CD4-positive, alpha-beta T cell treated with Interleukin-10 for 1 hour (primary cell): Measurements from ENCODE around the gene IMMP2L.

ENCODE experiments used
- DNase-seq: peaks from one replicate; pipeline ENCODE4 v3.0.0-alpha.2; 2020

IMMP2L gene

DNA sequence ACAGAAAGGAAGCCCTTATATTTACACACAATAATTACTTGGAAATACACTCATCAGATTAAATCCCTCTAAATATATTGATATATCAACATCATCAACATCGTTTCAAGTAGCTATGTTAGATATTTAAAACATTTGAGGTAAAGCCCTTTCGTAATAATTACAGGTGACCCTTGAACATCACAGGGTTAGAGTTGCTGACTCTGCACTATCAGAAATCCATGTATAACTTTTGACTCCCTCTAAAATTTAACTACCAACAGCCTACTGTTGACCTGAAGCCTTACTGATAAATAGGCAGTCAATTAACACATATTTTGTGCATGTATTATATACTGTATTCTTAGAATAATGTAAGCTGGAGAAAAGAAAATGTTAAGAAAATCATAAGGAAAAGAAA is 505.9 kb downstream of the IMMP2L start:
- no peak for DNase-seq

DNA sequence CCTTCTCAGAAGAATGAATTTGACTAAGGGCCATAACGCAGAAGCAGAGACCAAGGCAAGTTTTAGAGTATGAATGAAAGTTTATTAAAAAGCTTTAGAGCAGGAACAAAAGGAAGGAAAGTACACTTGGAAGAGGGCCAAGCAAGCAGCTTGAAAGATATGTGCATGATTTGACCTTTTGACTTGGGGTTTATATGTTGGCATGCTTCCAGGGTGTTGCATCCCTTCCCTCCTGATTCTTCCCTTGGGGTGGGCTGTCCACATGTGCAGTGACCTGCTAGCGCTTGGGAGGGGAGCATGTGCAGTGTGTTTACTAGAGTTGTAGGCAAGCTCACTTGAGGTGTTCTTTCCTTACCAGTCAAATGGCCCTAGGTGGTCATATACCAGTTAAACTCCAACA is 509.3 kb downstream of the IMMP2L start:
- no peak for DNase-seq

DNA sequence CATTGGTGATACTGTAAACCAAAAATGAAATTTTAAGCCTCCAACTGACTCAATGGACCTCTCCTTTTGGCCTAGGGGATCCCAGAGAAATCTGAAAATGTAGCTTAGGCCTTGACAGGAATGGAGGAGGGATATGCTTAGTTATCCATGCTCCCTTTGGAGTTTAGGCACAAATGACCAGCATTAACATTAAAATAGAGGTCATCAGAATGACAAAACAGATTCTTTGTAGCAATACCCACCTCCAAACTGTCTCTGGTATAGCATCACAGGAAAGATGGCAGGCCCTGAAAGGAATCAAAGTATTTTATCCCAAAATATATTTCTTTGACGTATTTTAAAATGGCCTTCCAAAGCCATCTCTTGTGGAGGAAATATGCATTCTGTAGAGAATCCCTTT is 510.5 kb downstream of the IMMP2L start:
- no peak for DNase-seq

DNA sequence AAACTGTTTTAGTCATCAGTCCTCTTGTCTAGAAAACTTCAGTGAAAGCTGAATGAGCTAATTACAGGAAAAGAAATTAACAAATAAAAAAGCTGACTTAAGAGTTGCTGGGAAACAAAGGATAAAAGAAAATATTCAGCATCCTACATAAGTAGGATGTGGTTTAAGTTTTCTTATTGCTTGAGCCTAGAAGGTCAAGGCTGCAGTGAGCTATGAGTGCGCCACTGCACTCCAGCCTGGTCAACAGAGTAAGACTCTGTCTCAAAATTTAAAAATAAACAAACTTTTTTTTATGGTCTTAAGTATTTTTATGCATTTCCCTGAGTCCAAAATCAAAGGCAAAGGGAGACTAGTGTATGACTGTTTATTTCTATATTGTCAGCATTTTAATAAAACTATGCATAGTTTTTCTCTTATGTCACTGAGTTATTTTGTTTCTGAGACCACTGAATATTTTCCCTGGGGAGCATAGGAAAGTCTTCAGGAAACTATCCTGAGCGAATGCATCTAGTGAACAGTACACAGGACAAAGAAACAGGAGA is 511.3 kb downstream of the IMMP2L start:
- DNase-seq: no peak

DNA sequence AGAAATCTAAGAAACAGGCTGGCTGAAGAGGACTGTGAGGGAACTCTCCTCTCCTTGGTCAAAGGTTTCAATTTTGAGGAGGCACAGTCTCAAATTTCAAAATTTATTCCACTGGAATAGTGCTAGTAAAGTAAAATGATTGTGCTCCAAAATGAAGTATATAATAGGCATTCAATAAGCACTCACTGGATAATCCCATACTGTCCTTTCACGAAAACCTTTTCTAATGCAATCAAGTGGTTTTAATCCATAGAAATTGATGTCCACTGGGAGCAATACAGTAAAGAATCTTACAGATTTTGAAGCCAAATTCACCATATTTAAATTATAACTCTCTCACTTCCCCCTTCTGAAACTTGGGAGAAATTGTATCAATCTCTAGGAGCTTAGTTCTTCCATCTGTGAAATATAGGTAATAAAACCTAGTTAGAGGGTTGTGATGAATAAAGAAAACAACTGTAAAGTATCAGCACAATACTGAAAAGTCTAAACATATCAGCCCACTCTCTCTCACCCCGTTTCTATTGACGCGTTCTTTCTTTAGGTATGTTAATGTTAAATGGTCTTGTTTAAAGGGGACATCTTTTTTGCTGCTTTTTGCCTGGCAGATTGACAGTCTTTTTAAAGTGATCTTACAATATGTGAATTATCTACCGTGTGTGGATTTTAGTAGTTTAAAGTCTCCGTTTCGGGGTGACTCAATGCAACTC is 512.2 kb downstream of the IMMP2L start:
- DNase-seq: no peak

DNA sequence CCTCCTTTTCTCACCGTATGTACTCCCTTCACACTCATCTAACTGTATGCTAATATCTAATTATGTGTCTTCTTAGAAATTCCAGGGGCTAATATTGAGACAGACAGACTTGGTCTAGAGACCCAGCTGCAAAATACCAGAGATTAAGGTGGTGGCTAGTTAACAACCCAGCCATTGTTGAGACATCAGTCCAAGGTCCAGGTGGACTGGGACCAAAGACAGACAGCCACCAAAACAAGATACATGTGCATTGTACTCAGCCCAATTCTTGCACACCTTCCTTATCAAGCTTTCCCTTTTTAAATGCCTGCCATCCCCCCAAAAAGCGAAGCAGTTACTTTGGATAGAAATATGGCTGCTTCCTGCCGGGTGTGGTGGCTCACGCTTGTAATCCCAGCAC is 514.7 kb downstream of the IMMP2L start:
- no peak for DNase-seq

DNA sequence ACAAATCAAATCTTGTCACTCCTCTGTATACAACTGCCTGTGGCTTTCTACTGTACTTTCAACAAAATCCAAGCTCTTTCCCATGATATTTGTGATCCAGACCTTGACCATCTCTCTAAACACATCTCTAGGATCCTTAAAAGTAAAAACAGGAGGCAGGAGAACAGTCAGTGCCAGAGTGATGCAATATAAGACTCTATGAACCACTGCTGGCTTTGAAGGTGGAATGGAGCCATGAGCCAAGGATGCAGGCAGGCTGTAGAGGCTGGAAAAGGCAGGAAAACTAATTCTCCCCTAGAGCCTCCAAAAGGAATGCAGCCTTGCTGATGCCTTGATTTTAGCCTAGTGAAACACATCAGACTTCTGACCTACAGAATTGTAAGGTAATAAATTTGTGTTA is 516.8 kb downstream of the IMMP2L start:
- DNase-seq: no peak

DNA sequence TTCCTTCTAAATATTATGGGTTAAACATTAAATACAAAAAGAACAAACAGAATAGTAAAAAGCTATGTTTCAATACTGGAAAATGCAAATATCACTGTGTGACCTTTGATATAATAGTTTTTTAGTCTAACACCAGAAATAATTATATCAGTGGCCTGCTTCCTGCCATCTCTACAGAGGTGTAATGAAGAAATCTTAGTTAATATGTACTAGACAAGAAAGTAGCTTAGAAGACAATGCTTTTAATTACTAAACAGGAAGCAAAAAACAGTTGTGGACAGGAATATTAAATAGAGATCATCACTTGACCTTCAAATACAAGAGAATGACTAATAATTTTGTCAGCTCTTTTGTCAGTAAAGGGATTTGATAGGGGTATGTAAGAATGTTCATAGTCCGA is 518.7 kb downstream of the IMMP2L start:
- no peak for DNase-seq

DNA sequence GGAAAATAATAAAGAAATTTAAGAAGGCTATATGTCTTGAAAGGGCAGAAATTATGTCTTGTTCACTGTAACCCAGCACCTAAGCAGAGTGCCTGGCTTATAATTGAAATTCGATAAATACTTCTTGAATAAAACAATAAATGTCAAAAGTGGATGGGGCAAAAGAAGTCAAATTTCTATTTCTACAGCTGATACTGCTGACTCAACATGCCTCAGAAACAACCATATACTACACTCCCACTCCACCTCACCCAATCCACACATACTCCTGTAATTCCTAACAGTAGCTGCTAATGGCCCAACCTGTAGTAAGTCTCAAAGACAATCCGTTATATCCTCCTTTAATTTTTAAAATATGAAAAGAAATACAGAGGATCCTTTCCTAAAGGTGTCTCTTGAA is 519.5 kb downstream of the IMMP2L start:
- DNase-seq: no peak

DNA sequence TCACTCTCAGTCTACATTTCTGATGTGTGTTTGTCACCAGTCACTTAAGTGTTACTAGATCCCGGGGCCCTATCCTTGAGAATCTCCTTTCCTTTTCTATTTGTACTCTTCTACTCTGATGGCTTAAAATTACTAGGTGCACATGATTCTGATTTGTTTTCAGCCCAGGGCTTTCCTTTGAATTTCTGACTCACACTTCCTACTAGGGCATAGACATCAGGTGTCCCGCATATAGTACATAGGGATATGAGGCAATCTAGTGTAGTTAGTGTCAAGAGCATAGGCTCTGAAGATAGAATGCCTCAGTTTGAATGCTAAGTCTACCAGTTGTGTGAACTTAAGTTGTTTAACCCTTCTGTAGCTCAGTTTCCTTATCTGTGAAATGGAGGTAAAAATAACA is 520.7 kb downstream of the IMMP2L start:
- no peak for DNase-seq

DNA sequence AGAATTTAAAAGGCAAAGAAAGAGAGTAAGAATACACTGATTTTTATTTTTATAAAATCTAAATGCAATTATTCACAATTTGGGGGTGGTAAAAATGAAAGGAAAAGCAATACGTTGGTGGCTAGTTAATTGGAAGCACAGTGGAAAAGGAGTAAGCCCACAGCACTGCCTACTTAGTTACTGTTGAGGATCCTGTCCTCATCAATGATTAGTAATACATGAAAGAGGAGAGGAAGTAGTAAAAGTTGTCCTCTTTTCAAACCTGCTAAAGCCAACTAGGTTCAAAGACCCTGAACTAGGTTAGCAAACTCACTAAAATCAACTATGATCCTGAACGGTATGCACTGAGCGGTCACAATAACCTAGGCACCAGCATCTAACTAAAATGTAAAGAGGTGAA is 524.1 kb downstream of the IMMP2L start:
- no peak for DNase-seq

DNA sequence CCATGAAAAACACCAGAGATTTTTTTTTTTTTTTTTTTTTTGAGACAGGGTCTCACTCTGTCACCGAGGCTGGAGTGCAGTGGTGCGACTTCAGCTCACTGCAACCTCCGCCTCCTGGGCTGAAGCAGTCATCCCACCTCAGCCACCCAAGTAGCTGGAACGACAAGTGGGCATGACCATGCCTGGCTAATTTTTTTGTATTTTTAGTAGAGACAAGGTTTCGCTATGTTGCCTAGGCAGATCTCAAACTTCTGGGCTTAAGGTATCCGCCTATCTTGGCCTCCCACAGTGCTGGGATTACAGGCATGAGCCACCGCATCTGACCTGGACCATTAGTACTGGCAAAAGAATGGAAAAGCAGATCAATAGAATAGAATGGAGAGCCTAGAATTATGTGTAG is 530.4 kb downstream of the IMMP2L start:
- DNase-seq: no peak

DNA sequence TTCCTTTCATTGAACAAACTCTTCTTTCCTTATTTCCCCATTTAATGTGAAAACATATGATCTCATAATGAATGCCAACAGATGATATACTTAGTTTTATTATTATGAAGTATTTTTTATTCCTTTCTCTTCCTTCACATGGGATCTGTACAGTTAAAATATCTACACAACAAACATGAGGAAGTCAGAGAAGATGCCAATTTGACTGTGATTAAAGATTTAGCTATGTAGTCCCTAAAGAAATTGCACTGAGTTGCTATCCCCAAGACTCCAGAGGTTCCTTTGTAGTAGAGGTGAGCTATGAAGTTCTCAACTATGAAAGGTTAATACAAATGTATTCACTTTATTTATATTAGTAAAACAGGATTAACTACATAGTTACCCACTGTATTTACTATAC is 532.0 kb downstream of the IMMP2L start:
- no peak for DNase-seq

DNA sequence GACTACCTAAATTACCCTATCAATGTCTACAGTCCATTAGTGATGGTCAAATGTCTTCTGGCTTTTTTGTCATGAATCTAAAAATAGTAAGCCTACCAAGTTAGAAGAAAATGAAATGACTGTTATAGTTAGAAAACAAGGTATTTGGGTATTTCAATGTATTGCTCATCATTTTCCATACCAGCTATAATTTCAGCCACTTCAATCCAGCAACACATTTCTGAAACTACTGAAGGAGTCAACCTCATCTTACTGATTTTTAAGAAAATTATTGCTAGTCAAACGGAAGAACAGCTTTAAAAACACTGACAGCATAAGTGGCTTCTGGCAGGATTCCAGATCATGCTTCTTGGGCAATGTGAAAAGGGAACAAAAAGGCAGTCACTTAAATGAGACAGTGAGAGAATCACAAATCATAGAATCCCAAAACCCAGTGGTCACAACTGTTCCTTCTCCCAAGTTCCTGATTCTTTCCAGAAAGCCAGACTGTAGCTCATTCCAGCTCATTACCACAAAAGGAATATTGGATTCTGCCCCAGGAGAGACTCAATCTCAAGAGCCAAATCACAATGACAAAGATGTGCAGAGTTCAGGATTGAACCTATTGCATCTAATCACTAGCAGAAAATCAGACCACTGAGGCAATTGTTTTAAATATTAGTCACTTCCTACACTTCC is 532.6 kb downstream of the IMMP2L start:
- DNase-seq: no peak

DNA sequence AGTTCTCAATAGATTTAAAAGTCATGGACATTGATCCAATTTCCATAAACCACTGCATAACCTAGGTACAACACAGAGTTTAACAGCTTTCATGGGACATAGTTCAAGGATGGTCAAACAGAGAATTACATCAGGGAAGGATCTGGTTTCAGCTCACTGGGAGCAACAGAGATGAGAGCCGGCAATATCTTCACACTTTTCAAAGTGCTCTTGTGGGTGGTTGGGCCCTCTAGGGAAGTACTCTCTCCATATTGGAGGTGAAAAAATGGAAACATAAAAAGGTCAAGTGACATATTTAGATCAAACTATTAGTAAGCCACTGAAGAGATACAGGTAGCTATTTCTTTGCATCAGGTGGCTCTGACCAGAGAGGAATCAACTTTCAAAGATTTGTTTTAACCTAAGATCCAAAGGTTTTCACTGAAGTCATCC is 533.1 kb downstream of the IMMP2L start:
- no peak for DNase-seq

DNA sequence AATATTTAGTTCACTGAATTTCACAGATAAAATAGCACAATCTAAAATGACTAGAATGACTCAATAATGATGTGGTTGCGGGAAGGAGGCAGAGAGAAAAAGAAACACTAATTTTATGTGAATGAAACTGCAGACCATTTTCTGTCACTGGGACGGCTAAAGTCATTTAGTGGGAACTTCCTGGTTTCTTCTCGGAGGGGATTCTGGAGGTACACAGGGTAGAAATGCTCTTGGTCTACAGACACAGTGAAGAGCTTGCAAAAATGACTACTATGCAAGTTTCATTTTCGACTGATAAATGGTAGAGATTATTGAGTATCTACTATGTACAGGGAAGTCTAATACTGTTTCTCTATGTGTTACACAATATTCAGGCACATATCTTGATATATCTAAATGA is 534.9 kb downstream of the IMMP2L start:
- DNase-seq: no peak

DNA sequence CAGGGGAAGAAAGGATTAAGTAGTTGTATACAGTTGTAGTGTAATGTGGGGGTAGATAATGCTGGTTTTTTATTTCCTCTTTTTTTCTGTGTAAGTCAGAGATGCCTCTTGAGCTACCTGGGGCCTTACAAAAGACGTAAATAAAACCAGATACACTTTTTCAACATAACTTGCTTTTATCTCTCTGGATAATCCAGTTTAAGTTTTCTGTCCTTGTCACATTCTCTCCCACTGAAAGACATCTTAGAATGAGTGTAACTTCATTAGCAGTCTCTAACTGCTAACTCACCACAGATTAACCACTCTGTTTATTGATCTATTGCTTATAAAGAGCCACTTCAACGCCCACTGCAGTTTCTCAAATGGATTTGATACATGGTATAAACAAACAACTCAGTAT is 535.5 kb downstream of the IMMP2L start:
- DNase-seq: no peak

DNA sequence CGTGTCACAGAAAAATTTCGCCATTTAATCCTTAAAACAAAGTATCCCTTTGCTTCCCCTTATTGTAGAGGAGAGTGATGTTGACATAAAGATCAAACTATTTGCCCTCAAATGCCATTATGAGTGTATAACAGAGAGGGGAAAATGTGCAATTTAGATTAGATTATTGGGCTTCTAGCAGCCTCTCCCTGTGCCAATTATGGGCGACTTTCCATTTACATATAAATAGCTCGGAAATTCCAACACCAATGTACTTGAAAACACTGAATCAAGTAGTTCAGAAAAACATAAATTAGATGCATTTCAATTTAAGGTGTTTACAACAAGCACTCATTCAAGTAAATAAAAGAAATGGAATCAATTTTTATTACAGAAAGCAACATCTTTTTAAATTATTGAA is 535.9 kb downstream of the IMMP2L start:
- DNase-seq: no peak

DNA sequence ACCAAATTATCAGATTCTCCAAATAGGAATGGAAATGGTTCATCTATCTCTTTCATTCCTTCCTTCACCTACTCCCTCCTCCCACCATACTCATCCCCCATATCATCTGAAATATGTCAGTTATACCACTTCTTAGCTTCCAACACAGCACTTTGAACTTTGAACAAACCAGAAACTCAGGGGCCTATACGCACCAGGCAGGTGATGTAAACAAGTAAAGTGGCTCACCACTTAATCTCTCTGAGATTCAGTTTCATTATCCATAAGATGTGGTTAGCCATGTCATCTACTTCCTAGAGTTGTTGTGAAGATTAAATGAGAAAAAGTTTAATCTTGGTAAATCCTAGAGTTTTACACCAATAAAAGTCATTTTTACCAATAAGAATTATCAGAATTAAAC is 537.3 kb downstream of the IMMP2L start:
- DNase-seq: peak; percentile 43

DNA sequence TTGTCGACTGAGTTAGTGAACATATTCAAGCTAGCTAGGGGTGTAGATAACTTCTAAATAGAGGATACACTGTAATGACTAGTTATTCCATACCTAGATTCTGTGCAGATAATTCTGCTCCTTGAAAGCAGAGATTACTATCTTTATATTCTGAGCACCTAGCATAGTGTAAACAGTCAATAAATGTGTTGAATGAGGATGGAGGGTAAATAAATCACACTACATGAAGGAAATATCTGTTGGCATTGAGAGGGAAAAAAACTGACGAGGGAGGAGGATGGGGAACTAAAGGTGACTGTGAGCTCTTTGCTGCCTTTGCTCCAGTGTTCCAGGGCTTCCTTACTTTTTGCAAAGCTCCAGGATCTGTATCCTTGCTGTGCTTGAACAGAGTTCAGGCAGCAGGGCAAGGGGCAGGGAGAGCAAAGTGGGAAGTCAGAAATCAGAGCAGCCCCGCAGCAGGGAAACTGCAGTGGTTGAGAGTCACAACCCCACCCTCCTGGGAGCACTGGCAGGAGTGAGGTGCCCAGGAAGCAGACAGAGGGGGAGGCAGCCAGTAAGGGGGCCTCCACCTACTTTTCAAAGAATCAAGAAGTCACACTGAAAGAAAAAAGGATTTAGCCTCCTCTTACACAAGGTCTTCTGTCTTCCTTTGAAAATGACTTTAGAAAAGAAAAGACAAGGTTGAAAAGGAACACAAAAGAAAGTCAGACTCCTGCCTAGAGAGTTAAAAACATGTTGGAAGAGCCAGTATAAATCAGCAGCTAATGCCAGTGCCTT is 543.1 kb downstream of the IMMP2L start:
- no peak for DNase-seq

DNA sequence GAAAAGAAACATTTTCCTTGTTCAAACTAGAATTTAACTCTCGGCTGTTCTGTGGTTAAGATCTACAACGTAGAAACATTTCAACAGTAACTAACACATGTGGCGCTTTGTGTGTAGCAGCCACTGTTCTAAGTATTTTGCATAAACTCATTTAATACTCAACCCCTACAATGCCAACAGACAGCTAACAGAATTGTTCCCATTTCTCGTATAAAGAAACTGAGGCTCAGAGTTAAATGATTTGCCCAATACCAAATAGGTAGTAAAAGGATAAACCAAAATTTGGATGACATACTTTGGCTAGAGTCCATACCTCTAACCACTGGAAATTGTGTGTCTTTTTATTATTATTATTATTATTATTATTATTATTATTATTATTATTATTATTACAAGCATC is 543.8 kb downstream of the IMMP2L start:
- no peak for DNase-seq

DNA sequence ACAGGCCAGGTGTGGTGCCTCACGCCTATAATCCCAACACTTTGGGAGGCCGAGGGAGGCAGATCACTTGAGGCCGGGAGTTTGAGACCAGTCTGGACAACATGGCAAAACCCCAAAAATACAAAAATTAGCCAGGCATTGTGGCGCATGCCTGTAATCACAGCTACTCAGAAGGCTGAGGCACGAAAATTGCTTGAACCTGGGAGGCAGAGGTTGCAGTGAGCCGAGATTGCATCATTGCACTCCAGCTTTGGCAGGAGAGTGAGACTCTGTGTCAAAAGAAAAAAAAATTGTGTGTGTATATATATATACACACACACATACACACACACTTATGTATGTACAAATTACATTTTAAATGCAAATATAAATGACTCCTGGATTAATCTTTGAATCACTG is 548.2 kb downstream of the IMMP2L start:
- DNase-seq: no peak

DNA sequence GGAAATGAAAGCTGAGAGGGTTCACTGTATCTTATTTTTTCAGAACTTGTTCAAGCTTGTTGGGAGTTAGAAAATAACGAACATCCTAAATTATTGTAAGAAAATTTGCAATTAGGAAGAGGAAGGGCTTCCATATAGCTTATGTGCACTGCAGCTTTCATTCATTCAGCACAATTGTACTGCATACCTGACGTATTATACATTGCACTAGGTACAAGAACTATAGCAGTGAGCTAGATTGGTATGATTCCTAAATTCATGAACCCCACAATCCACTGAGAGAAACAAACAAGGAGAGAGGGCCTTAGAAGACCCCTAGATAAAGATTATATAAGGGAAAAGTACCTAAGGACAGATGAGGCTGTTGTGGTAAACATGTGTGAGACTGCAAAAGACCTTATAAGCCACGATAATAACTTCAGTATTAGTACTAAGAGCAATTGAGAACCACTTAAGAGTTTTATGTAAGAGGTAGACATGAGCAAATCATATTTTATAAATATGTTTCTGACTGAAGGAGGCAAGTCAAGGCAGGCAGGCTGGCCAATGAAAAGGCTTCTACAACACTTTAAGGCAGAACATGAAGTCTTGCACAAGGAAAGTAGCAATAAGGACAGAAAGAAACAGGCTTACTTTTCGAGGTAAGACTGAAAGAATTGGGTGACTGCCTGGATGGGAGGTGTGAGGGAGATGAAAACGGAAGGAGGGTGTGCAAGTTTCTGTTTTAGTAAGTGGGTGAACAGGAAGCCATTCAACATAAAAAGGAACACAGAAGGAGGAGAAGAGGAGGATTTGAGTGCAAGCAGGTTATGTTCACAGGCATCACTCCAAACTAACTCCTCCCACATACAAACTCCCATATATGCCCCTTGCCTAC is 549.3 kb downstream of the IMMP2L start:
- DNase-seq: peak; percentile 41
